GM23338 (cell line): ENCODE measurements around the gene CD300H.

Source experiments
- CTCF ChIP-seq, 2 experiments: fragments of 200-600 bp in 1 of 2; sonication (generic) in 1 of 2; conservative IDR thresholded peaks; 2 replicates each; pipeline versions ENCODE4 v1.5.1 to v1.6.1; 2016 to 2017; ENCODE audit warnings: antibody characterized with exemption in 2 of 2, low read depth in 2 of 2, mild to moderate bottlenecking in 2 of 2, moderate library complexity in 1 of 2
- EZH2 ChIP-seq: fragments of 200-600 bp; sonication (generic); IDR thresholded peaks from one replicate; pipeline ENCODE4 v1.8.0; 2017; ENCODE audit warnings: antibody characterized with exemption, mild to moderate bottlenecking, low read depth; ENCODE audit not compliant: unreplicated experiment
- POLR2AphosphoS5 ChIP-seq: IDR thresholded peaks from 2 replicates; pipeline ENCODE4 v1.6.1; 2016; ENCODE audit warnings: antibody characterized with exemption, low read depth

GRCh38 chr17:74595037-74595750 is 27.9 kb upstream of the CD300H start:
- TF ChIP-seq POLR2AphosphoS5 (no peak), CTCF (conservative IDR thresholded peaks at IDR 0.05; ENCODE audit: low read depth in 2 of 2) (no peak), EZH2 (no peak)
